Gastrocnemius medialis (tissue), 4 donors: ENCODE measurements around the gene ZEB2. TPM values are rescaled to one million over a fixed set of nuclear protein-coding genes. Genes with fewer than 3 reads are reported as not detected.

Source experiments
- ATAC-seq, 2 donors: fragments of 150-250 bp; one replicate each; pipeline ENCODE4 v1.9.1; 2016
- DNase-seq, 2 donors: peaks; one replicate each; pipeline ENCODE4 v3.0.0-alpha.2; 2019
- H3K27ac ChIP-seq, 4 donors: fragments of 200-600 bp; sonication (generic); 1 replicate in 1 of 4; 2 replicates in 3 of 4; pipeline ENCODE4 v1.5.1; 2016 to 2018; ENCODE audit warnings: mild to moderate bottlenecking in 2 of 4, moderate library complexity in 1 of 4
- H3K27me3 ChIP-seq, 3 donors: fragments of 200-600 bp; sonication (generic) in 2 of 3; 1 replicate in 1 of 3; 2 replicates in 2 of 3; pipeline versions ENCODE4 v1.5.1 to v1.6.0; 2016 to 2019; ENCODE audit warnings: mild to moderate bottlenecking in 1 of 3, moderate library complexity in 1 of 3
- H3K36me3 ChIP-seq, 2 donors: fragments of 200-600 bp; sonication (generic) in 1 of 2; one replicate each; pipeline ENCODE4 v1.5.1; 2017 to 2018
- H3K4me1 ChIP-seq, 2 donors: fragments of 200-600 bp; sonication (generic) in 1 of 2; one replicate each; pipeline ENCODE4 v1.5.1; 2016 to 2017; ENCODE audit warnings: mild to moderate bottlenecking in 2 of 2
- H3K4me3 ChIP-seq, 4 donors: fragments of 200-600 bp; sonication (generic) in 3 of 4; 1 replicate in 1 of 4; 2 replicates in 3 of 4; pipeline ENCODE4 v1.5.1; 2016 to 2019; ENCODE audit warnings: mild to moderate bottlenecking in 2 of 4
- H3K9me3 ChIP-seq, 3 donors: fragments of 200-600 bp; sonication (generic) in 2 of 3; 1 replicate in 1 of 3; 2 replicates in 2 of 3; pipeline ENCODE4 v1.5.1; 2016 to 2019
- POLR2A ChIP-seq, 2 donors: fragments of 450-650 bp; IDR thresholded peaks; one replicate each; pipeline ENCODE4 v1.6.1; 2017; ENCODE audit warnings: antibody characterized with exemption in 2 of 2, mild to moderate bottlenecking in 2 of 2, moderate library complexity in 2 of 2
- in situ Hi-C, 4 donors: fragments of 200-750 bp; cut with MboI; loops; one replicate each; pipeline versions ENCODE4 v1.15.0 to v1.8.0; 2017; ENCODE audit warnings: low sequenced_read_pairs in 4 of 4
- intact Hi-C: fragments of 100-400 bp; cut with DNase I; formaldehyde crosslinking; loops from one replicate; pipeline ENCODE4 v1.15.1; 2023; ENCODE audit warnings: low total_unique reads
- total RNA-seq, 4 donors: library from RNA; depleted of rRNA; stranded (reverse); fragments of >200 nt; gene quantifications; one replicate each; pipeline versions ENCODE4 v1.1.0 to v1.2.3, GENCODE V29; 2016
- TF ChIP-seq, protein P1 (sequence below), 5 experiments: fragments of 450-650 bp in 3 of 5; fragments of 200-600 bp in 2 of 5; sonication (generic) in 2 of 5; IDR thresholded peaks in 4 of 5; conservative IDR thresholded peaks in 1 of 5; 1 replicate in 4 of 5; 2 replicates in 1 of 5; pipeline ENCODE4 v1.5.1; 2016 to 2019; ENCODE audit warnings: antibody characterized with exemption in 5 of 5, mild to moderate bottlenecking in 3 of 5, moderate library complexity in 3 of 5

Gene ZEB2
- total RNA-seq, 4 donors from 2014 or later, result 21.2 to 27.6 (median 22.9) TPM

DNA sequence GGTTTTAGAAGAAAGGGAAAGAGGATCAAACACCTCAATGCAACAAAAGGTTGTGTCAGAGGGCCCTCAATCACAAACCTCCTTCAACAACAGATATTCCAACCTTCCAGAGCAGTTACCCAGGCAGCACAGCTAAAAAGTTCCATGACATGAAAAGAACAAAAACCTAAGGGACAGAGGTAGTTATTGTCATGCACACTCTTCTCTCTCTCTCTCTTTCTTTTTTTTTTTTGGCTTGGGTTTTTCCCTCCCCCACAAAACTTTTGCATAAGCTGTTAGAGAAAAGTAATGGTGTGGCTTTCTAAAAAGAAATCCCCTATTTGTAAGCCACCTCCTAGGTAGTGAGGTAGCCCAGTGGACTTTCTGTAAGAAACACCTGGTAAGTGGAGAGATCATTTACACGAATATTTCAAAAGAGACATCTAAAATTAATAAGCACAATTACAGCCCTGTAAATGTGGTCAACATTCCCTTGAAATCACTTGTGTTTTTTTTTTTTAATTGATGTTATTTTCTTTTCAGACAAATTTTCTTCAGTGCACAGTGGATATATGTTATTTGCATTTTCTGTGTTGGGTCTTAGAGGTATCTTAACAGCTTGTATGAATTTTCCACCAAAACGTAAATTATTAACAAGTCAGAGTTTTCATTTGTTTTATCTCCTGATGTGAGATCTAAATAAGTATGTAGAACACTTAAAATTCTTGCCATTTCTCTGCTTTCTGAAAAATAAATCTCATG lies 48.4 kb downstream of the ZEB2 start:
- no peaks in the 10 kb centered on the region for H3K36me3 ChIP-seq
- H3K4me1 ChIP-seq, result peaks cover 0 to 16% of the 10 kb centered on the region in 2 donors
- TF ChIP-seq POLR2A (IDR thresholded peaks at IDR 0.05), result no peak
- TF ChIP-seq, protein P1, sequence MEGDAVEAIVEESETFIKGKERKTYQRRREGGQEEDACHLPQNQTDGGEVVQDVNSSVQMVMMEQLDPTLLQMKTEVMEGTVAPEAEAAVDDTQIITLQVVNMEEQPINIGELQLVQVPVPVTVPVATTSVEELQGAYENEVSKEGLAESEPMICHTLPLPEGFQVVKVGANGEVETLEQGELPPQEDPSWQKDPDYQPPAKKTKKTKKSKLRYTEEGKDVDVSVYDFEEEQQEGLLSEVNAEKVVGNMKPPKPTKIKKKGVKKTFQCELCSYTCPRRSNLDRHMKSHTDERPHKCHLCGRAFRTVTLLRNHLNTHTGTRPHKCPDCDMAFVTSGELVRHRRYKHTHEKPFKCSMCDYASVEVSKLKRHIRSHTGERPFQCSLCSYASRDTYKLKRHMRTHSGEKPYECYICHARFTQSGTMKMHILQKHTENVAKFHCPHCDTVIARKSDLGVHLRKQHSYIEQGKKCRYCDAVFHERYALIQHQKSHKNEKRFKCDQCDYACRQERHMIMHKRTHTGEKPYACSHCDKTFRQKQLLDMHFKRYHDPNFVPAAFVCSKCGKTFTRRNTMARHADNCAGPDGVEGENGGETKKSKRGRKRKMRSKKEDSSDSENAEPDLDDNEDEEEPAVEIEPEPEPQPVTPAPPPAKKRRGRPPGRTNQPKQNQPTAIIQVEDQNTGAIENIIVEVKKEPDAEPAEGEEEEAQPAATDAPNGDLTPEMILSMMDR (IDR thresholded peaks at IDR 0.05 in 4 of 5, conservative IDR thresholded peaks at IDR 0.05 in 1 of 5), result no peak
- no peak for DNase-seq
- no peaks in the 10 kb centered on the region for H3K27me3 ChIP-seq
- H3K4me3 ChIP-seq, result no peak overlapping the region
- H3K27ac ChIP-seq, result no peak overlapping the region
- H3K9me3 ChIP-seq, result no peaks in the 10 kb centered on the region
- no peak for ATAC-seq
- in situ Hi-C loops, result no loop called here
- intact Hi-C loops, result no loop called here

DNA sequence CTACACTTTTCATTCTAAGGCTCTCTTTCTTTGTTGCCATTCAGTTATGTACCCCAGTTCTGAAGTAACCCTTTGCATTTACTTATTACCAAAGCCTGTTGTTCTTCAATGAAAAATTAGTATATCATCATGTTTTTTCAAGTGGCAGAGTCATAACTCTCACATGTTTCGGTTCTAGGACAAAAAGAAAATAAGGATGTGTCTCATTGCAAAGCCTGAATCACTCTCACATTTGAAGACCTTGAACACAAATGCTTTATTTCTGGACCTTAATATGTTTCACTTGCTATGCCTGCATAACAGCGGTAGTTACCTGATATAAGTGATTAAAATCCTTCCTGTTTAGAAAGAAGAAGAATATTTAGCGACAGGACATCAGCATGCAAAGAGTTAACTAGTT lies 49.1 kb downstream of the ZEB2 start:
- in situ Hi-C loops, result no loop called here

DNA sequence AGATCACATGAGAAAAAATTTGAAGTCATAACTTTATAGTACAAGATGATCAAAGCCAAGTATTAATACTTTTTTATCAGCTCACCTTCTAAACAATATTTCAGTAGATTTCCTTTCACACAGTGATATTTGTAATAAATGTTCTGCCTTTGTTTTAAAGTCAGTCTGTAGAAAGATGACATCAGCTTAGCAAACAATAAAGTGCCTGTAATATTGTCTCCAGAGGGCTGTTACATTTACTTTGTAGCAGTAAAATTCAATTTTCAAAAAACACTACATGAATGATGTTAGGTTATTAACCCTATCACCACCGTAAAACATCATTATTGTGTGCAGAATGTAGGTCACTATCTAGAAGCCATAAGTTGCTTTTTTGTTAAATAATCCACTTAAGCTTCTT lies 49.6 kb downstream of the ZEB2 start:
- H3K4me1 ChIP-seq, result peaks cover 0 to 16% of the 10 kb centered on the region in 2 donors
- TF ChIP-seq, protein P1 (IDR thresholded peaks at IDR 0.05 in 4 of 5, conservative IDR thresholded peaks at IDR 0.05 in 1 of 5), result no peak
- no peak for TF ChIP-seq POLR2A (IDR thresholded peaks at IDR 0.05)
- DNase-seq, result no peak
- in situ Hi-C loops (no loop called here), intact Hi-C loops (no loop called here)
- no peaks in the 10 kb centered on the region for H3K36me3 ChIP-seq
- no peaks in the 10 kb centered on the region for H3K27me3 ChIP-seq
- no peak overlapping the region for H3K4me3 ChIP-seq
- H3K27ac ChIP-seq, result no peak overlapping the region
- no peaks in the 10 kb centered on the region for H3K9me3 ChIP-seq
- ATAC-seq, result no peak

More for the DNA sequence above, 49.1 kb downstream of the ZEB2 start:
- ATAC-seq, result no peak
- no peaks in the 10 kb centered on the region for H3K27me3 ChIP-seq
- intact Hi-C loops, result no loop called here
- H3K9me3 ChIP-seq, result no peaks in the 10 kb centered on the region
- no peaks in the 10 kb centered on the region for H3K36me3 ChIP-seq
- H3K27ac ChIP-seq, result no peak overlapping the region
- H3K4me1 ChIP-seq, result peaks cover 0 to 16% of the 10 kb centered on the region in 2 donors
- no peak for DNase-seq
- H3K4me3 ChIP-seq, result no peak overlapping the region
- no peak for TF ChIP-seq POLR2A (IDR thresholded peaks at IDR 0.05)
- TF ChIP-seq, protein P1 (IDR thresholded peaks at IDR 0.05 in 4 of 5, conservative IDR thresholded peaks at IDR 0.05 in 1 of 5), result no peak

DNA sequence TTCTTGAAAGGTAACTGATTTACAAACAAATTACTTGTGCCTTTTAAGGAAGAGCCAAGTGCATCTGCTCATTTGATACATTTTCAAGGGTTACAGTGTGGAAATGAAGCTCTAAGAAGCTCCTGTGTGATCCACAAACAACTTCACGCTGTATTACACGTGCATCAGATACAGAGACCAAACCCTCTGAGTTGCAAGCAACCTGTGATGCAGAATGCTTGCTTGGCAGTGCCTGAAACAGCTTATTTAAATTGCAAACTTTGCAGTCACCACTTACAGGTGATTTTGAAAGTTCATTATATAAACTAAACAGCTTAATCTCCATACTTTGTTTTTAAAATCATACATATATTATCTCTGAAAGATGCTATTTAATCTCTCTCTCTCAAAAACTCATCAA lies 50.1 kb downstream of the ZEB2 start:
- ATAC-seq, result no peak
- TF ChIP-seq POLR2A (IDR thresholded peaks at IDR 0.05), result no peak
- TF ChIP-seq, protein P1 (IDR thresholded peaks at IDR 0.05 in 4 of 5, conservative IDR thresholded peaks at IDR 0.05 in 1 of 5), result no peak
- Histone ChIP-seq H3K9me3 (no peaks in the 10 kb centered on the region), H3K27me3 (no peaks in the 10 kb centered on the region), H3K4me1 (peaks cover 0 to 16% of the 10 kb centered on the region in 2 donors), H3K4me3 (no peak overlapping the region), H3K27ac (no peak overlapping the region), H3K36me3 (no peaks in the 10 kb centered on the region)
- no peak for DNase-seq
- intact Hi-C loops, result no loop called here
- in situ Hi-C loops, result no loop called here
